Hepatocyte (in vitro differentiated cells): ENCODE results near the gene DIAPH2.

ENCODE experiments used
- CTCF ChIP-seq: fragments of 200-600 bp; sonication (generic); IDR thresholded peaks from 2 replicates; pipeline ENCODE4 v1.5.1; 2016; ENCODE audit warnings: antibody characterized with exemption, mild to moderate bottlenecking; ENCODE audit not compliant: poor library complexity
- EZH2 ChIP-seq: fragments of 200-600 bp; sonication (generic); IDR thresholded peaks from 2 replicates; pipeline ENCODE4 v1.6.1; 2016; ENCODE audit warnings: antibody characterized with exemption, mild to moderate bottlenecking, borderline replicate concordance

GRCh38 chrX:96743367-96744073, 58.9 kb downstream of the DIAPH2 start:
- no peak for TF ChIP-seq CTCF
- TF ChIP-seq EZH2: no peak
